DMS114 treated with DMSO at 0.1 percent for 48 hours (cell line): ENCODE results near the gene EVL.
A peak's percentile ranks its signal among the peaks of the same experiment; 100 is the strongest.

Experiments
- DNase-seq: peaks from one replicate; lab custom pipeline; 2025; ENCODE audit not compliant: unreplicated experiment; lab: John Stamatoyannopoulos, UW

EVL gene

DNA sequence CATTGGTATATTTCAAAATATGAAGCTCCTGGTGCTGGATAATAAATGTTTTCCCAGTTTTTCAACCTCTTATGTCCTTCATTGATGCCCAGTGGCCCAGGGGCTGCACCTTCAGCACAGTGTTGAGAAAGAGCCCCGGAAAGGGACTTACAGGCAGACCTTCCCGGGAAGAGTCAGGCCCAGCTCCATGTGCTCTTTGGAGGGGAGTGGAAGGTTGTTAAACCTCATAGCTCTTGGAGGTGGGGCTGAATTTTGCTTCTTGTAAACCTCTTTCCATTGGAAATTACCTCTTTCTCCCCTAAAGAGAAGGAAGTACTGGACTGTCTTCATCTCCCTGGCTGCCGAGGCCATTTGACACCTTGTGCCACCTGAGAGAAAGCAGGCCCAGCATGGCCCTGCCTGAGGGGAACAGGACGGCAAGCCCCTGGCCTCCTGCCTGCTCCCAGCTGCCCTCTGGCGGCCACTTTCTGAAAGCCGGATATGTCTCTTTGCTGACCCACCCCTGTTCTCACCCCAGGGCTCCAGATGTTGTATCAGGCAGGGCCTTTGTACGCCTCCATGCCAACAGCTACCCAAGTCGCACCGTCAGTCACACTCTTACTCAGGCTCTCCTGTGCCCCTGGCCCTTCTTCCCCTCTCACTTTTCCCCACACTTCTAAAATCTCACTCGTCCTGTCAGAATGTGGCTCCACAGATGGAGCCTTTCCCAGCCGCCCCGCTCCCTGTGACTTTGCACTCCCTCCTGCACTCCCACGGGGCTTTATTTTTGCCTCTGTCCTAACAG, 43.0 kb downstream of the EVL start:
- peak; percentile 34 for DNase-seq

DNA sequence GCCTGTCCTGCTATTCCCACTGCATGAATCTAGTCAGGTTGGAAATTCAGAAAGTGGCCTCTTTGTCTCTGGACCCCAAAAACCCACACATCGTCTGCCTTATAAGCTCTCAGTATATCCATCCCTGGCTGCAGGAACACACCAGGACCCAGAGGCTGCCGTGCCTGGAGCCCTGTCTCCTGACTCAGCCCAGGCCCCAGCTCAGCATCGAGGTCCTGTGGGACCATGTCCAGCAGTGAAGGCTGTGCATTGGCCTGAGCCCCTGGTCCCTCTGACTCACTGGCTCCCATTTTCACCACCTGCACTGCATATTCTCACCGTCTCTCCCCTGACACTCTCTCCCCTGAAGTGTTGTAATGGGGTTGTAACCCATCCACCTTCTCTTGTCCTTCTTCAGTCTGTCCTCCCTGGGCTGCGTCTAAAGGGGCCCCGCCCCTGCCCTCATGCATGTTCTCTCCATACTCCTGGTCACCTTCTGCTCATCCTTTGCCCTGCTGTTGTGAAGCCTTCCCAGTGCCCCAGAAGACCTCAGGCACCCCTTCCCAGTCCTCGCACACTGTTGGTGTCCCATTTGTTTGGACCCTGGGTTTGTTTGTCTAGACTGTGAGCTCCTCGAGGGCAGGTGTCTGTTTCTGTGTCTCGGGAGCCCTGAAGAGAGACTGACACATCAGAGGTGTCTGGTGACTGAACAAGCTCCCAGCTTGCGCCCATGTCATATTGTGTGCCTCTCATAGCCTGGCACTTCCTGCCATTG, 43.8 kb downstream of the EVL start:
- DNase-seq, result no peak

DNA sequence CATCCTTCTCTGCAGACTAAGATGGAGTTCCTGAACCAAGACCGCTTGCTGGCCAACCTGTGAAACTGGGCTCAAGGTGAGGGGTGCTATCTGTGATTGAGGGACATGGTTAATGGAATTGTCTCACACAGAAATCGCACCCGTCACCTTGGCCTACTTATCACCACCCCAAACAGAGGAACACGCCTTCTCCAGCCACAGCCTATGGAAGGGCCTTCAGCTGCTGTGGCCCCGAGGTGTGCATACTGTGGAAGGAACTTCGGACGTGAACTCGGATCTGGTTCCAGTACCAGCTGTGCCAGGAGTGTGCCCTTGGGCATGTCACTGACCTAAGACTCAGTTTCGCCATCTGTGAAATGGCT, 44.4 kb downstream of the EVL start:
- no peak for DNase-seq

DNA sequence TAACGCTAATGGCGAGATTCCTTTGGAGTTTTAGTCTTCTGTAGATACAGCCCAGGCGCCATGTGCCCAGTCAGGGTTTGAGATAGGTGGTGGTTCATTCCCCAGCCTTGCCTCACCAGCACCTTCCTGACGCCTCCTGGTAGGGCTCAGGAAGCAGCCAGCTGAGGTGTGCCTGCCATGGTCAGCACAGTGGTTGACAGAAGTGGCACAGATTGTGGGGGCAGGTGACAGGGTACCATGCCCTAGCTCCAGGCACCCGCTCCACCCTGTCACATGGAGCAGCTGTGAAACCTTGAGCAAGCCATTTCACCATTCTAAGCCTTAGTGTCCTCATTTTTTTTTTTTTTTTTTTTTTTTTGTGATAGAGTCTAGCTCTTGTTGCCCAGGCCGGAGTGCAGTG, 45.6 kb downstream of the EVL start:
- DNase-seq, result no peak

DNA sequence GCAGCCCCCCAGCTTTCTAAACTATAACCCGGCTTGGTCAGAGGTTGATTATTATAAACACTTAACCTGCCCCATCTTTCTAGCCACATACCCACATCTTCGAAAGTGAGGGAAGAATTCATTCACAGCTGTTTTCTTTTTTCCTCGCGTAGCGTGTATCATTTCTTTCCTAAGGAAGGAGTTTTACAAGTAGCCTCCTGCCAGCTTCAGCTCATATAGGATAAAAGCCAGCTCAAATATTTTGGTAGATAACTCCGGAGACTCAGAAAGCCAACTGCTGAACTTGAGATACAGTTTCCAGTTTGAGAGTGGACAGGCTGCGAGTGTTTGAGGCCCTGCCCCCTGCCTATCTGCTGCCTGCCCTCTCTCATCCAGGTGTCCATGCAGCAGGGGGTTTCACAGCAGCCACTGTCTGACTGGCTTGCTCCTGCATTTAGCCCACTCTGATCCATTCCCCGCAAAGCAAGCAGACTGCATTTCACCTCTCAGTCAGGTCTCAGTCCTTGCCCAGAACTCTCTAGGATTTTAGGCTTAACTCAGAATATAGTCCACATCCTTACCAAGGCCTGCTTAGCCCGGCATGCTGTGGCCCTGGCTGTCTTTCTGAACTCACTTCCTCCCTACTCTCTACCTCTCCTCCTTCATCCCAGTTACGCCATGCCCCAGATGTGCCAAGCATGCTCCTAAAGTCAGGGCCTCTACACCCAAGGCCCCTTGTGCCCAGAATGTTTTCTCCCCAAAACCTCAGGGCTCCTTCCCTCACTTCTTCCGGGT, 46.9 kb downstream of the EVL start:
- no peak for DNase-seq

DNA sequence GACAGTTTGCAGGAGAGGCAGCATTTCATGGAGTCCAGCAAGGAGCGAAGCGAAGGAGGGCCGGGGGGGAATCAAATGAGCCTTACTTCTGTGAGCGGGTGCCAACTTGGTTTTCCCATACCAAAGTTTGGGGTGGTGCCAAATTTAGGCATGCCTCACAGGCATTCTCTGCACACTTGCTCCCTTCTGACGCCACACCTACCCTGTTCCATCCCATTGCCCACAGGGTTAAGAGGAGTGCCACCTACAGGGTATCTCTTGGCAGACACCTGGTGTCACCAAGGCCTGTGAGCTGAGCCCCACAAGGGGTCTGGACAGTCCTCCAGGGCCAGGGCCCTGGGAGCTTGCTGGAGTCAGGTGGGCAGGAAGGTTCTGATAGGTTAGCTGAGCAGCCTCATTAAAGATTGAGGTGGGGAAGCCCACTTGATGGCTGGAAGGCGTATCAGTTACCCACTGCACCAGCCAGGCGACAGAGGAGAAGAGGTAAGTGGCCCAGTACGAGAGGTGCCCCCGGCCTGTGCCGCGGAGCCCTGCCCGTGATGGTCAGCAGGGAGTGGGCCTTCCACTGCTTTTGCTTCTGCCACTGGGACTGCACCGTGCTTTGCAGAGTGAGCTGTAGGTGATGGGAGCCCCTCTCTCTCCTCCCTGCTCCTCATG, 49.0 kb downstream of the EVL start:
- no peak for DNase-seq

DNA sequence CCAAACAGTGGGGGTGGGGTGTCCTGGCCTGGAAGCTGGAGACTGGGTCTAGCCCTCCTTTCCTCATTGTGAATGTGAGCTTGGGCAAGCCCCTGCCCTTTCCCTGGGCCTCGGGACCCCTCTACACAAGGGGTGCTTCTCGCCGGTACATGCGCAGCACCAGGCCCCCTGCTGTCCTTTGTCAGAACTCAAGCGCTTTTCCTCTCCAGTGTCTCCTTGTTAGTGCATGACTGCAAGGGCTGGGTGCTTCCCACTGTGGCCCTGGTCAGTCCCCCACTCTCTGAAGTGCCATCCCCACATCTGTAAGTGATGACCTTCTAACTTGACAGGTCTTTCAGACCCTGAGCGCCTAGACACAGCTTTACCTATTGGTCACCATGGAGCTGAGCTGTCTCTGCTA, 50.0 kb downstream of the EVL start:
- no peak for DNase-seq

DNA sequence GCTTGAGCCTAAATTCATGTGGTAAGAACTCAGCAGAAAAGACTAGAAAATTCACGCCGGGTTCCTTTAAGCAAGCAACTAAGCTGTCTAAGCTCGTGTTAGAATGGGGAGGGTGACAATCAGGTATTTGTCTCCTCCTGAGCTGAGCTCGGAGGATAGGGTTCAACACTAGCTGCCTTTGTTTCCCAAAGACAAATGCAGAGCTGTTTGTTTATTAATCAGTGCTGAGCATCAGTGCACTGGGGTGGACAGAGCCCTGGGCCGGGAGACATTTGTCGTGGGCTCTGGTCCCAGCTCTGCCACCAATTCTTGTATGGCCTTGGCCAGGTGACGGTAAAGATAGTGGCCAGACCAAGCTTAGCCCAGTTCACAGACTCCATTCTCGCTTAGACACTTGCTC, 50.5 kb downstream of the EVL start:
- DNase-seq, result no peak

DNA sequence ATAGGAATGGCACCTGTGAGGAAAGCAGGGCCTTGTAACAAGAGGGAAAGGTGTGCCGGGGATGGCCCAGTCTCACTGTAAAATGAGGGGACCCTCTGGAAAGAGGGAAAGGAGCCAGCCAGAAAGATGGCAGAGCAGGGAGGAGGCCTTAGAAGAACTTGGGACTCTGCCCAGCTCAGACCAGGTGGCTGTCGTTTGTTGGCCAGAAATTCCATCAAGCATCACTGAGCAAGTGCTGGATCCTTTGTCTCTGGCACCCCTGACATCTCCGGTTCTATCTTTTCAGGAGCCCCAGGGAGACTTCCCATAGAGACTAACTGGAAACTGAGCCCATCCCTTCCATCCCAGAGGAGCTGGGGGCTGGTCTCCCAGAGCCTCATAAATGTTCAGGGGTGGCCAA, 50.9 kb downstream of the EVL start:
- DNase-seq, result no peak

DNA sequence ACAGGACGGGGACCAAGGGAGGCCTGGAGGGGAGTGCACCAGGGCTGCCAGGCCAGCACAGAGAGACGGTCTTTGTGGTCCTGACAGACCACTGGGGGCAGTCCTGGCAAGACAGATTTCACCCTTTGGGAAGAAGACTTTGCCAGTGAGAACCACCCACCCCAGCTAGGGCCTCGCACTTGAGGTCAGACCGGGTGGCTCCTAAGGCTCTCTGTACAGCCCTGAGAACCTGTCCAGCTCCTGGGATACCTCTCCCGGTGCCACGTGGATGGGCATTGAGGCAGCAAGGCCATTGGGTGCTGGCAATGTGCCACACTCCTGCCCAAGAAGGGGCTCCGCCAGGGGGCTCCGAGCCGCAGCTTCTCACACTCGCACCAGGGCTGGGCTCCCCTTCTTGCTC, 51.8 kb downstream of the EVL start:
- DNase-seq, result no peak

DNA sequence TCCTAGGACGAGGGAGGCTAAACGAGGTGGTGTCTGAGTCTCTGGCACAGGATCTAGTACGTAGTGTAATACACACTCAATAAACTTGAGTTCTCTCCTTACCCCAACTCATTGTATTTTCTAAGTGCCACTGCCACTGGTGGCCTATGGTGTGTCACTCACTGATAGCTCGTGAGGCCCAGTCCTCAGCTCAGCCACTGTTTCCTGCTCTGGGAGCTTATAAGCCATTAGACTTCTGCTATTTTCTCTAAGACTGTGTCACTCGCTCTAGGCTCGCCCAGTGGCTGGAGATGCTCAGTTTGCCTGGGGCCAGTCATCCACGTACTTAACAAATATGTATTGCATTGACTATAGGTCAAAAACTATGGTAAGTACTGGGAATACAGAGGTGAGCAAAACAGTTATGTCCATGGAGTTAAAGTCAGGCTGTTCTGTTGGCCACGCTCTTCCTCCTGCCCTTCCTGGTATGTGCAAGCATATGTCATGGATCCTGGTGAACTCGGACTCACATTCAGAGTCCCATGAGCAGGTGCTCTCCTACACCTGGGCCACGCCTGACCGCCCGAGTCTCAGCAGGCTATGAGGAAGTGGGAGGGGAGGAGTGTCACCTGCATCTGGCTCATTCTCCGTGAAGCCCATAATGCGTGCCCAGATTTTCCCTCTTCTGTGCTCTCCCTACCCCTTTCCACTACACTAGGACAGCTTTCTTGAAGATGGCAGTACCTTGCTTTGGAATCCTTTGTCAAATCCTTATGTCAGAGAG, 52.6 kb downstream of the EVL start:
- no peak for DNase-seq

DNA sequence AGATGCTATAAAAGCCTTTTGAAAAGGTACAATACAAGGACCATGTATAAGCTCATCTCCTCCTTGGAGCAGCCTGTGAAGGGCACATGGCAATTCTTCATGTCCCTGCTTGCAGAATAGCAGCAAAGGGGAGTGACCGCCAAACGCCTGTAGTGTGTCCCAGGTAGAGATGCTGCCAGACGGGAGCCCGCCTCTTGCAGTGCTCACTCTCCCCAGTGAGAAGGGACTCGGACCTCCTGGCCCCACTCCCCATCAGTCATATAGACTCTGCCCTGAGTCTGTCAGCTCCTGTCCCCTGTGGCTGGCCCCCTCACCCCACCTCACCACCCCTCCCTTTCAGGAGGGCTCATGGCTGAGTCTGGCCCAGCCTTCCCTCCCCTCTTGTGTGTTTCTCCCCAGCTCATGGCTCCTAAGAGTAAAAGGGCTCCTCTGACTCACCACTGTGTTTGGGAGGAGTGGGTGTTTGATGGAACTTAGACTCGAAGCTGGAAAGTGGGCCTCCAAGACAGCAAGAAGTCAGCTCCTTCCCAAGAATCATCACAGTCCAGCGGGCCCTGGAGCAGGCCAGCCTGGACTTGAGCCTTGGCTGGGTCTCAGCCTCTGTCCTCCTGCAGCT, 53.3 kb downstream of the EVL start:
- no peak for DNase-seq

DNA sequence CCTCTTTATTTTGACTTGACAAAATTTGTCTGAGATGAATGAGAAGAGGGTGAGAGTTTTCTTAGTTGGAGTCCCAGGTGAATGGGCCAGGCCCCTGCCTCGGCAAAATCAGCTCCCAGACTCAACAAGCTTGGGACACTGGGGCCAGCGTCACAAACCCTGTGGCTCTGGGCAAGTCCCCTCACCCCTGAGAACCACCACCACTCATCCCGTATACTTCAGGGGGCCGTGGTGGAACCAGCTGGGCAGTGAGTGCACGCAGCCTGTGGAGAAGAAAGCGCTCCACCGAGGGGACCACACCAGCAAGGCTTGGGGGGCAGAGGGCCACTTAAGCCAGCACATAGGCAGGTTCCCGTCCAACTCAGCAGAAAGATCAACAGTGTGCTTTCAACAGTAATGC, 54.0 kb downstream of the EVL start:
- DNase-seq, result no peak

DNA sequence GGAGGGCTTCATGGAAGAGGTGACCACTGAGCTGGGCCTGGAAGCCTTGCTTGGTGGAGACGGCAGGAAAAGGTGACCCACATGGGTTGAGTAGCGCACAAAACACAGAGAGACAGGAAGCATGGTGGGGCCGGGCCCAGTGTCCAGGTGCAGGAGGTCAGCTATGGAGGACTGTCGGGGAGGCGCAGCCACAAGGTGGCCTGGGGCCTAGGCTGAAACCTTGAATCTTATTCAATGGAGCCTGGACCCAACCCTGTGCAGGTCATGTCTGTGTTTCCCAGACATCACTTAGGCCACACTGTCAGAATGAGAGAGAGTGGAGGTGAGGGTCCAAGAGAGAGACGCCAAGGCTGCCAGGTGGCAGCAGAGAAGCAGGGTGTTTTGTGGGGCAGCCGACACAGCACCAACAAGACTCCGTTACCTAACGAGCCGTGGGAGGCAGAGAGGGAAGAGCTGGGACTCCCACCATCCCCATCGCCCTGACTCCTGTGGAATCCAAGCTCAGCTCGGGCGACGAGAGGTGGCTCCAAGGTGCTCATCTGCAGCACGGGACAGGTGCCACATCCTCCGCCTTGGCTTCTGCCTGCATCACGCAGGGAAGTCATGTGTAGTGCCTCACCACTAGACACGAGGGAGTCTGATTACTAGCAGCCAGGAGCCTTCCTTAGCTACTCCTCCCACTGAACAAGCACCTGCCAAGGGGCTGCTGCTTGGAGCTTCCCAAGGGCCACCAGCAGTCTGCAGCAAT, 55.5 kb downstream of the EVL start:
- no peak for DNase-seq

DNA sequence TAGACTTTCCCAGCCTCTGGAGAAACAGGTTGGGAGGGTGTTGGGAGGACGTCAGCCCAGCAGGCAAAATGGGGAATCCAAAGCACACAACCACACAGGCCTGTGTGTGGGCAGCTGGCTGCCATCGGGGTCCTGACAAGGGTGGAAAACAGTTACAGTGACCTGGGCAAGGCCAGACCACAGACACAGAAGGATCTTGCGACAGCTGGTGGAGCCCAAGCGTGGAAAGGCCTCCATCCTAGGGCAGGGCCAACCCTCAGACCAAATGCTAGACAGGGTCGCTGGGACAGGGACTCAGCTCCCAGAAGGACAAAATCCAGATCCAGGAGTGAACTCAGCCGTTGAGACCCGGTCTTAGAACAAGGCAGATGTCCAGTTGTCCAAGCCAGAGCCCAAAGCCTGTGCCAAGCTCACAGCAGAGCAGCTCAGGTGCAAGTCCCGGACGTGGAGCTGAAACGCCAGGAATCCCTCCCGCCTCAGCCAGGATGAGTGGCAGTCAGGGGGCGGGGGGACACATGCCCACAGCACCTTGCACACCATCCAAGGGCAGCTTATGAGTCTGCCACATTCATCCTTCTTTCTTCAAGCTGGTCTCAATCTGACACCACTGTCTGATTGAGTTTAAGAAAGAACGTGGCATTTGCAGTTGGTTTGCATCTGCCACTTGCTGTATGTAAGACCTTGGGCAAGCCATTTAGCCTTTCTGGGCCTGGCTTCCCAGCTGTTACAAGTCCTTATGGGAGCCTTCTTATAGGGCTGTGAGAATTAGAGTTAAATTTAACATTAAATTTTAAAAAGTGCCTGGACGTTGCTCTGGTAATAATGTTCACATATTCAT, 56.6 kb downstream of the EVL start:
- no peak for DNase-seq

DNA sequence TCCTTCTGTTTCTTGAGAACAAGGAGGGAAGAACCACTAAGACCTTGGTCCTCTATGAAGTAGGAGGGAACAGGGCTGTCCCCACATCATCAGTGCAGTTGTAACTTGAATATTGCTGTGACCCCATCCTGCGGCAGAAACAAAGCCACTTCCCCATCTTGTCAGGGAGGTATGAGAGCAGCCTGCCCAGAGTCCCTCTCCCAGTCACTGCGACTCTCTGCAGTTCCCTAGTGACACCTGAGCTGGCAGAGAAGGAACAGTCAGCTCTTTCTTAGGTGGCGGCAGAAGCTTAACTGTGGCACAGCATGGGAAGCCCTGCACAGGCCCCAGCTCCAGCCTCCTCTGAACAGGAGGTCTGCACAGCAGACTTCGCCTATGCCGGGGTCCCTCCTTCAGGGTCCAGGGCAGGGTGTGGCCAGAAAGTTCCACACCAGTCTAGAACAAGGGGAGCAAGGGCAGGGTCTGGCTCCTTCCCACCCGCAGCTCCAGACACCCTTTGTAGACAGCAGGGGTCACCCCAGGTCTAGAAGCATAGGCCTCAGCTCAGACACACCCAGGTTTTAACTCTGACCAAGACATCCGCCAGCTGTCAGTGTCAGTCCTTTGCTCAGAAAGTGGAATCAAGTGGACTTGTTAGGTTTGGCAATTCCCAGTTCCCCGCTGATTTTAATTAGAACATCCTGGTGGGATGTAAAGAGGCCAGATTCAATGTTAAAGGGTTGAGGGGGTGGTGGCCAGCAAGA, 57.4 kb downstream of the EVL start:
- no peak for DNase-seq

DNA sequence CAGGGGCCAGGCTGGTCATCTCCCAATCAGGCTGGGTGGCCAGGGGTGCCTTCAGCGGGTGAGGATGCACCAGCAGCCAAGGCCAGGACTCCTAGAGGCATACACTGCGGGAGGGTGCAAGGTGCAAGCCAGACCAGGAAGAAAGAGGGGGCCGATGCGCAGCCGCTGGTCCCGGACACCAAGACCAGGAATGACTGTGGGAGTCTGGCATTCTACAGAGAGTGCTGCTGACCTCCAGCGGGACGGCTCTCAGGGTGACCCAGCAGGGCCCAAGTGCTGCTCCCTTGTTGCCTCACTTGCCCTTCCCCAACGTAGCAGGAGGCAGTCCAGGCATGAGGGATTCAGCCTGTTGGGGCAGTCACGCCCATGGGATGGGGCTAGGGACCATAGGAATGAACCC, 58.4 kb downstream of the EVL start:
- no peak for DNase-seq

DNA sequence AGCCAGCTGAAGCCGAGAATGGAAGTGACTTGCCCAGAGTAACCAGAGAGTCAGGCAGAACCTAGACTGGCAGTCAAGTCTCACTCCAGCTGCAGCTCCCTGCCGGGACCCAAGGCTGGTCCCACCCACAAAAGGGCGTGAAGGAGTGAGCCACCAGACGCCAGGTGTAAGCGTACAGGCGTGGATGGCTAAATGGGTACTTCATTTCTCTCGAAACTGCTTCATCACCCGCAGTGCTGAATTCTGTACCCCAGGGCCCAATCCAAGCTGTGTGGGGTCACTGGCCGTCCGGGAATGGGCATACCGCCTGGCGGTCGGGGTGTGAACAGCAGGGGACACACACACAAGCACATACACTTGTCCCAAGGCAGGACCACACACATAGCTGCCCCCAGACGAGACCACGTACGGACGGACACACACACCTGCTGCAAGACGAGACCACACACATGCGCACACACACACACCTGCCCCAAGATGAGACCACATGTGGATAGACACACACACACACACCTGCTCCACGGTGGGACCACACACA, 59.4 kb downstream of the EVL start:
- no peak for DNase-seq
